ENCODE results near the gene NYAP1.
A peak's percentile ranks its signal among the peaks of the same experiment; 100 is the strongest.
"Not testable (repeated sequence)": the region's sequence is repeated elsewhere in the genome, so short reads cannot be mapped to it uniquely, and the experiment has no call there.

Gene NYAP1

GRCh38 chr7:100484673-100485045 lies 932 bp downstream of the NYAP1 start:
- no peak for DNase-seq

- no peak for DNase-seq
These were observed 1.7 kb downstream of the NYAP1 start for GRCh38 chr7:100485471-100485876.

- DNase-seq, result no peak
These were observed 2.4 kb downstream of the NYAP1 start for GRCh38 chr7:100486111-100486636.

GRCh38 chr7:100486753-100487446 lies 3.2 kb downstream of the NYAP1 start:
- no peak for DNase-seq

GRCh38 chr7:100488333-100489095 lies 4.8 kb downstream of the NYAP1 start:
- no peak for DNase-seq

GRCh38 chr7:100489121-100489520 lies 5.4 kb downstream of the NYAP1 start:
- DNase-seq, result no peak

- peak; percentile 65 for DNase-seq
These were observed 6.1 kb downstream of the NYAP1 start for GRCh38 chr7:100489824-100490223.

GRCh38 chr7:100490483-100491191 lies 6.9 kb downstream of the NYAP1 start:
- DNase-seq, result no peak

- no peak for DNase-seq
These were observed 7.5 kb downstream of the NYAP1 start for GRCh38 chr7:100491192-100491578.

GRCh38 chr7:100492738-100493475 lies 9.2 kb downstream of the NYAP1 start:
- no peak for DNase-seq

- DNase-seq, result peak; percentile 77
These were observed 9.9 kb downstream of the NYAP1 start for GRCh38 chr7:100493476-100494264.

GRCh38 chr7:100496509-100496908 lies 12.8 kb downstream of the NYAP1 start:
- no peak for DNase-seq

GRCh38 chr7:100500743-100501142 lies 17.0 kb downstream of the NYAP1 start:
- not testable (repeated sequence) for DNase-seq

GRCh38 chr7:100504031-100504430 lies 20.3 kb downstream of the NYAP1 start:
- not testable (repeated sequence) for DNase-seq

GRCh38 chr7:100504887-100505611 lies 21.3 kb downstream of the NYAP1 start:
- DNase-seq, result no peak

GRCh38 chr7:100506356-100506923 lies 22.7 kb downstream of the NYAP1 start:
- DNase-seq, result no peak

- no peak for DNase-seq
These were observed 25.5 kb downstream of the NYAP1 start for GRCh38 chr7:100509231-100509630.

GRCh38 chr7:100510437-100511239 lies 26.9 kb downstream of the NYAP1 start:
- no peak for DNase-seq

- no peak for DNase-seq
These were observed 29.6 kb downstream of the NYAP1 start for GRCh38 chr7:100513212-100513810.
